B cell (primary cell): ENCODE measurements around the gene DSC1. TPM values are rescaled to one million over a fixed set of nuclear protein-coding genes. Genes with fewer than 3 reads are reported as not detected.

Experiments used
- ATAC-seq: fragments of 200-7000 bp; cut with Tn5 transposase; one replicate; pipeline ENCODE4 v1.10.0; 2021; ENCODE audit warnings: low read depth, mild to moderate bottlenecking, moderate number of reproducible peaks, moderate library complexity
- CTCF ChIA-PET: fragments of 350-600 bp; sonication (Branson Sonifier 250); formaldehyde crosslinking; loops from one replicate; lab custom pipeline; 2021; ENCODE audit warnings: antibody characterized with exemption, inconsistent platforms; lab: Charles Lee
- POLR2A ChIA-PET: fragments of 350-600 bp; sonication (Branson Sonifier 250); formaldehyde crosslinking; loops from one replicate; lab custom pipeline; 2021; ENCODE audit warnings: antibody characterized with exemption; lab: Charles Lee
- DNase-seq: peaks from one replicate; pipeline ENCODE4 v3.0.0; 2013
- H2AFZ ChIP-seq: 2 replicates; pipeline ENCODE4 v1.6.1; 2012; ENCODE audit warnings: mild to moderate bottlenecking, low read depth, low read length; ENCODE audit not compliant: insufficient read depth, poor library complexity, severe bottlenecking
- H3K27ac ChIP-seq, 2 donors: 1 replicate in 1 of 2; 2 replicates in 1 of 2; pipeline ENCODE4 v1.5.1; 2012 to 2013; ENCODE audit warnings: low read length in 2 of 2, mild to moderate bottlenecking in 2 of 2, moderate library complexity in 1 of 2
- H3K27me3 ChIP-seq, 4 experiments: fragments of 200-600 bp in 1 of 4; sonication (generic) in 1 of 4; replicated peaks in 1 of 4; 1 replicate in 2 of 4; 2 replicates in 2 of 4; pipeline versions ENCODE4 v1.6.1 to v1.7.0; 2013 to 2016; ENCODE audit warnings: low read length in 3 of 4, mild to moderate bottlenecking in 2 of 4, mixed read lengths in 1 of 4, moderate library complexity in 1 of 4; ENCODE audit not compliant: insufficient read depth in 4 of 4, control insufficient read depth in 3 of 4; ENCODE audit errors: control extremely low read depth in 1 of 4
- H3K36me3 ChIP-seq, 2 experiments: replicated peaks in 1 of 2; 1 replicate in 1 of 2; 2 replicates in 1 of 2; pipeline versions ENCODE4 v1.6.1 to v1.7.1; 2013; ENCODE audit warnings: low read length in 1 of 2; ENCODE audit not compliant: insufficient read depth in 2 of 2, control insufficient read depth in 1 of 2; ENCODE audit errors: control extremely low read depth in 1 of 2, extremely low read depth in 1 of 2
- H3K4me1 ChIP-seq, 2 donors: fragments of 200-600 bp in 1 of 2; sonication (generic) in 1 of 2; 1 replicate in 1 of 2; 2 replicates in 1 of 2; pipeline versions ENCODE4 v1.5.1 to v1.6.1; 2013 to 2017; ENCODE audit warnings: low read length in 2 of 2; ENCODE audit not compliant: control insufficient read depth in 2 of 2, insufficient read depth in 2 of 2
- H3K4me2 ChIP-seq: replicated peaks from 2 replicates; pipeline ENCODE3; 2012; ENCODE audit warnings: mild to moderate bottlenecking, low read depth, low read length; ENCODE audit not compliant: poor library complexity, severe bottlenecking
- H3K4me3 ChIP-seq, 5 experiments: fragments of 200-600 bp in 1 of 5; sonication (generic) in 1 of 5; 1 replicate in 3 of 5; 2 replicates in 2 of 5; pipeline versions ENCODE4 v1.5.1 to v1.7.0; 2011 to 2016; ENCODE audit warnings: low read length in 4 of 5, mild to moderate bottlenecking in 4 of 5, low read depth in 2 of 5, control low read depth in 1 of 5, moderate library complexity in 1 of 5; ENCODE audit not compliant: insufficient read depth in 1 of 5; ENCODE audit errors: control extremely low read depth in 1 of 5, extremely low read depth in 1 of 5
- H3K79me2 ChIP-seq: fragments of 200-600 bp; sonication (generic); one replicate; pipeline ENCODE4 v1.6.0; 2016; ENCODE audit warnings: low read length; ENCODE audit not compliant: control insufficient read depth, insufficient read depth
- H3K9ac ChIP-seq: fragments of 200-600 bp; sonication (generic); 2 replicates; pipeline ENCODE4 v1.6.1; 2017; ENCODE audit warnings: mild to moderate bottlenecking, low read length, moderate library complexity
- H3K9me3 ChIP-seq, 3 donors: one replicate each; pipeline versions ENCODE4 v1.6.1 to v1.7.1; 2013; ENCODE audit warnings: low read length in 2 of 3; ENCODE audit not compliant: control insufficient read depth in 2 of 3, insufficient read depth in 1 of 3; ENCODE audit errors: control extremely low read depth in 1 of 3
- H4K20me1 ChIP-seq: 2 replicates; pipeline ENCODE4 v1.6.0; 2012; ENCODE audit warnings: mild to moderate bottlenecking, low read length; ENCODE audit not compliant: insufficient read depth, control insufficient read depth, poor library complexity, severe bottlenecking
- H3K27ac Mint-ChIP-seq: one replicate; pipeline ENCODE4 v1.8.0; 2021; ENCODE audit warnings: mixed read lengths
- H3K27me3 Mint-ChIP-seq: one replicate; pipeline ENCODE4 v1.8.0; 2021; ENCODE audit warnings: mixed read lengths
- H3K4me1 Mint-ChIP-seq: one replicate; pipeline ENCODE4 v1.8.0; 2021; ENCODE audit warnings: mixed read lengths
- H3K4me3 Mint-ChIP-seq: one replicate; pipeline ENCODE4 v1.8.0; 2021; ENCODE audit warnings: mixed read lengths
- H3K9me3 Mint-ChIP-seq: one replicate; pipeline ENCODE4 v1.8.0; 2022; ENCODE audit warnings: mixed read lengths; ENCODE audit not compliant: insufficient read depth
- EZH2 ChIP-seq: IDR thresholded peaks from 2 replicates; pipeline ENCODE4 v1.6.1; 2012; ENCODE audit warnings: borderline replicate concordance, low read depth, mild to moderate bottlenecking, moderate library complexity, low read length; ENCODE audit not compliant: insufficient read depth, poor library complexity, severe bottlenecking
- WGBS: methylation state at CpG from one replicate; pipeline ENCODE4 v1.1.5; 2013; ENCODE audit warnings: missing lambda C conversion rate; ENCODE audit not compliant: insufficient coverage; 5-methylcytosine and 5-hydroxymethylcytosine counted together
- intact Hi-C: fragments of 100-400 bp; cut with micrococcal nuclease; formaldehyde crosslinking; loops from one replicate; pipeline ENCODE4 v1.10.0; 2022
- polyA plus RNA-seq: library from polyadenylated mRNA; depleted of rRNA; stranded (reverse); fragments of >200 nt; gene quantifications from 2 replicates; pipeline ENCODE4 v1.2.3, GENCODE V29; 2012
- total RNA-seq, 2 donors: library from RNA; stranded (reverse); fragments of 120-200 nt in 1 of 2; gene quantifications; 1 replicate in 1 of 2; 2 replicates in 1 of 2; pipeline versions ENCODE4 v1.2.3 to v1.2.4, GENCODE V29; 2013 to 2022
- TF ChIP-seq, protein P1 (sequence below): fragments of 200-600 bp; IDR thresholded peaks from one replicate; pipeline ENCODE4 v1.8.0; 2022; ENCODE audit warnings: antibody characterized with exemption, mild to moderate bottlenecking

The DSC1 gene
- total and polyA plus RNA-seq, 2 donors (not counting 1 experiment from before 2014, with no cell fraction given), result not detected

GRCh38 chr18:31101183-31102024 is 61.3 kb downstream of the DSC1 start:
- H3K4me2 ChIP-seq, result no peak overlapping the region
- TF ChIP-seq, protein P1, sequence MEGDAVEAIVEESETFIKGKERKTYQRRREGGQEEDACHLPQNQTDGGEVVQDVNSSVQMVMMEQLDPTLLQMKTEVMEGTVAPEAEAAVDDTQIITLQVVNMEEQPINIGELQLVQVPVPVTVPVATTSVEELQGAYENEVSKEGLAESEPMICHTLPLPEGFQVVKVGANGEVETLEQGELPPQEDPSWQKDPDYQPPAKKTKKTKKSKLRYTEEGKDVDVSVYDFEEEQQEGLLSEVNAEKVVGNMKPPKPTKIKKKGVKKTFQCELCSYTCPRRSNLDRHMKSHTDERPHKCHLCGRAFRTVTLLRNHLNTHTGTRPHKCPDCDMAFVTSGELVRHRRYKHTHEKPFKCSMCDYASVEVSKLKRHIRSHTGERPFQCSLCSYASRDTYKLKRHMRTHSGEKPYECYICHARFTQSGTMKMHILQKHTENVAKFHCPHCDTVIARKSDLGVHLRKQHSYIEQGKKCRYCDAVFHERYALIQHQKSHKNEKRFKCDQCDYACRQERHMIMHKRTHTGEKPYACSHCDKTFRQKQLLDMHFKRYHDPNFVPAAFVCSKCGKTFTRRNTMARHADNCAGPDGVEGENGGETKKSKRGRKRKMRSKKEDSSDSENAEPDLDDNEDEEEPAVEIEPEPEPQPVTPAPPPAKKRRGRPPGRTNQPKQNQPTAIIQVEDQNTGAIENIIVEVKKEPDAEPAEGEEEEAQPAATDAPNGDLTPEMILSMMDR, result no peak
- TF ChIP-seq EZH2, result no peak
- no peak overlapping the region for H3K27ac Mint-ChIP-seq
- H3K9me3 ChIP-seq, result peaks cover 0 to 11% (median 0%) of the 10 kb centered on the region in 3 donors
- H3K4me3 Mint-ChIP-seq, result no peak overlapping the region
- H3K27me3 Mint-ChIP-seq, result peaks cover 34% of the 10 kb centered on the region
- H3K4me1 Mint-ChIP-seq, result no peaks in the 10 kb centered on the region
- no peaks in the 10 kb centered on the region for H4K20me1 ChIP-seq
- ATAC-seq (no peak), DNase-seq (no peak)
- 5% methylated on average over 71 of the region's 72 CpGs for WGBS
- H2AFZ ChIP-seq, result no peak overlapping the region
- no peaks in the 10 kb centered on the region for H3K79me2 ChIP-seq
- no peaks in the 10 kb centered on the region for H3K36me3 ChIP-seq
- ChIA-PET POLR2A (no interaction called here), CTCF (no interaction called here)
- no peak overlapping the region for H3K9ac ChIP-seq
- no peak overlapping the region for H3K27ac ChIP-seq
- H3K27me3 ChIP-seq, result peaks cover 0 to 13% (median 3%) of the 10 kb centered on the region in 4 experiments
- H3K4me3 ChIP-seq, result no peak overlapping the region
- H3K9me3 Mint-ChIP-seq, result no peaks in the 10 kb centered on the region
- no peaks in the 10 kb centered on the region for H3K4me1 ChIP-seq
- intact Hi-C loops, result no loop called here
